ENCODE data around the gene ACBD4.

Gene ACBD4

DNA sequence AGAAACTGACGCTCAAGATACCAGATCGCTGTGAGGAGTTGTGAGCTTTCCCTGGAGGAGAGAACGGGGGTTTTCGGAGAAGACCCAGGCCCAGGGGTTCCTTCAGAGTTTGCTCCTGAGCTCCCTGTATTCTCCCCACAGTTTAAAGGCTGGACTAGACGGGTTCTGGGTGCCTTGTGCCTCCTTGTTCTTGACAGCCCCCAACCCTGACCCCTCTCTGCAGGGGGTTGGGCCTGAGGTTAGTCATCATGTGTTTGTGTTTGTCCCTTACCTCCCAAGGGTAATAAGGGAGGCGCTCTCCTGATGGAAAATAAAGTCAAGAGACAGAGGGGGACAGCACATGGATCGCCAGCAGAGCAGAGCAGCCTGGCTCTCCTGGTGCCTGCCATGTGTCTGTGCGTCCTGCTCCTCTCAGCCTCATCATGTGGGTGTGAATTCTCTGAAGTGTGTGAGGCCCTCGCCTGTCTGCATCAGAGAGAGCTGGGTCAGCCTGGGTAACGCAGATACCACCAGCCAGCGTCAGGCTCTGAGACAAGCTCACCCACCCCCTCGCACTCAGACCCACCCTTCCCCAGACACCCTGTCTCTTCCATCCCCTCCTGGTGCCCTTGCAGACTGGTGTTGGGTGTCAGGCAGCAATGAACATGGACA lies 34.9 kb downstream of the ACBD4 start:
- DNase-seq (no peak), ATAC-seq (replicated peaks) (peak; percentile 20)
- Mint-ChIP-seq H3K27me3 (no peaks in the 10 kb centered on the region), H3K27ac (peak overlapping the region; percentile 56 to 80), H3K9me3 (no peaks in the 10 kb centered on the region), H3K4me1 (ENCODE audit: low read depth in 2 of 2) (peaks cover 14 to 16% of the 10 kb centered on the region in 2 donors), H3K36me3 (ENCODE audit: insufficient read depth) (peaks cover 6% of the 10 kb centered on the region), H3K4me3 (peak overlapping the region in 1 of 2 donors; percentile 41)

DNA sequence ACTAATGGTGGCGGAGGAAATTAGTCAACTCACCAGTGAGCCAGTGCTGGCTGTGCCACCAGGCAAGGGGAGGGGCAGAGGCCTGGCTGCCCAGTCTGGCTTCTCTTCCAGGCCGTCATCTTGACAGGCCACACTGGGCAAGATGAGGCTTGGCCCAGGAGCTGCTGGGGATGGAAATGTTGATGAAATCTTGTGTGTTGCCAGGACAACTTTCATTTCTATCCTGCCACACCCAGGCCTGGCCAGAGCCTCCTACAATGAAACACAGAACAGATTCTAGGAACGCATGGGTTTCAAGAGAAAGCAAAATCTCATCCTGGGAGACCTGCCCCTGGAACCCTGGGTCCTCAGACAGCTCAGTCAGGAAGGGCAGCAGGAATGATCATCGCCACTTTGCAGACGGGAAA lies 35.4 kb downstream of the ACBD4 start:
- Mint-ChIP-seq H3K36me3 (ENCODE audit: insufficient read depth) (peaks cover 5% of the 10 kb centered on the region), H3K27me3 (no peaks in the 10 kb centered on the region), H3K4me3 (peak overlapping the region; percentile 41 to 51), H3K9me3 (no peaks in the 10 kb centered on the region), H3K4me1 (ENCODE audit: low read depth in 2 of 2) (peaks cover 13 to 16% of the 10 kb centered on the region in 2 donors), H3K27ac (peak overlapping the region; percentile 56 to 80)
- no peak for DNase-seq
- ATAC-seq (replicated peaks): no peak

DNA sequence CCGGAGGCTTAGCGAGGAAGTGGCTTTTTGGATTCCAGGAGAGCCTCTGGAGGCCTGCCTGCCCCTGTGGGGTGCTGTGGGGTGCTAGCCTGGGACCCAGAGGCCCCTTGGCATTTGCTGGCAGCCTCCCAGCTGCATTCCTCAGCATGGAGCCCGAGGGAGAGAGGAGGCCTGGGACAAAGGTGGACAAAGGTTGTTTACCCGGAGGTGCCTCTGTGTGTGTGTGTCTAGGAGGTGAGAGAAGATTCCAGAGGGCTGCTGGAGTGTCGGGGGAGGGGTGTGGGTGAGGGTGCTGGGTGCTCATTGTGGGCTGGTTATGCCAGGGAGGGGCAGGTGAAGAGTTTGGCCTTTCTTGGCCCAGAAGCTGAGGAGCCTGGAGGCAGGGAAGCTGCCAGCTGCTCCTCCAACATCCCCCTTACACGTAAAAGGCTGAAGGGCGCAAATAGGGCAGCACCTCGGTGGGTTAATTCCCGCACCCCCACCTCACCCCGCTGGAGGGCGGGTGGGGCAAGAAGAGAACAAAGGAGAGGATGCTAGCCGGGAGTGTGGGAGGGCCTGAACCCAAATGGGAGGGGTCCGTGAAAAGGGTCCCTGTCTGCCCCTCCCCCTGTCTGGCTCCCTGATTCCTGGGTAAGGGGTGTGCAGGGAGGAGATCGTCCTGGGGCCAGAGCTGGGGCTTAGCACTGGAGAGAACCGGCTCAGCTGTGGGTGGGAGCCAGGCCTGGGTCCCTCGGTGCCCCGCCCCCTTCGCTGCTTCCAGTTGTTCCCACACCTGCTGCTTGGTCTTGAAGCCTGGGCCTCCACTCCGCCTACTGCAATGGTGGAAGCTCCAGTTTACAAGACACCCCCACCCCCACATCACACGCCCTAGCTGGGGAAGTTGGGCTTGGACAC lies 36.1 kb downstream of the ACBD4 start:
- Mint-ChIP-seq H3K9me3 (no peaks in the 10 kb centered on the region), H3K27ac (peak overlapping the region; percentile 56 to 92), H3K4me1 (ENCODE audit: low read depth in 2 of 2) (peaks cover 13 to 16% of the 10 kb centered on the region in 2 donors), H3K27me3 (no peaks in the 10 kb centered on the region), H3K4me3 (peak overlapping the region; percentile 41 to 72), H3K36me3 (ENCODE audit: insufficient read depth) (peaks cover 3% of the 10 kb centered on the region)
- ATAC-seq (replicated peaks) (no peak), DNase-seq (no peak)

DNA sequence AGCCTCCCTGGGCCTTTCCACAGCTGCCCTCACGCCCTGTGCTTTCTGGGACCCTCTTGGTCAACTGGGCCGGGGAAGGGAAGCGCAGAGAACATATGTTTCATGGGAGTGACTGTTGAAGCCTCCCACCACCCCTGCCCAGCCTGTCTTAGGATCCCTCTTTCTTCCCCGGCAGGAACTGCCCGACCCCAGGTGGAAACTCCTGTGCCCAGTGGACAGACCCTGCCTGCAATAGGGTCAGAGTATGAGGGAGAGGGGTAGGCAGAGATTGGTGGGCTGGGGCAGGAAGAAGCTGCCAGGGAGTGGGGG lies 36.7 kb downstream of the ACBD4 start:
- peaks cover 13 to 16% of the 10 kb centered on the region in 2 donors for H3K4me1 Mint-ChIP-seq (ENCODE audit: low read depth in 2 of 2)
- peak overlapping the region in 1 of 2 donors; percentile 72 for H3K4me3 Mint-ChIP-seq
- H3K9me3 Mint-ChIP-seq: no peaks in the 10 kb centered on the region
- no peak for ATAC-seq (replicated peaks)
- H3K27me3 Mint-ChIP-seq: no peaks in the 10 kb centered on the region
- no peak for DNase-seq
- peak overlapping the region; percentile 56 to 92 for H3K27ac Mint-ChIP-seq
- H3K36me3 Mint-ChIP-seq (ENCODE audit: insufficient read depth): peaks cover 3% of the 10 kb centered on the region

DNA sequence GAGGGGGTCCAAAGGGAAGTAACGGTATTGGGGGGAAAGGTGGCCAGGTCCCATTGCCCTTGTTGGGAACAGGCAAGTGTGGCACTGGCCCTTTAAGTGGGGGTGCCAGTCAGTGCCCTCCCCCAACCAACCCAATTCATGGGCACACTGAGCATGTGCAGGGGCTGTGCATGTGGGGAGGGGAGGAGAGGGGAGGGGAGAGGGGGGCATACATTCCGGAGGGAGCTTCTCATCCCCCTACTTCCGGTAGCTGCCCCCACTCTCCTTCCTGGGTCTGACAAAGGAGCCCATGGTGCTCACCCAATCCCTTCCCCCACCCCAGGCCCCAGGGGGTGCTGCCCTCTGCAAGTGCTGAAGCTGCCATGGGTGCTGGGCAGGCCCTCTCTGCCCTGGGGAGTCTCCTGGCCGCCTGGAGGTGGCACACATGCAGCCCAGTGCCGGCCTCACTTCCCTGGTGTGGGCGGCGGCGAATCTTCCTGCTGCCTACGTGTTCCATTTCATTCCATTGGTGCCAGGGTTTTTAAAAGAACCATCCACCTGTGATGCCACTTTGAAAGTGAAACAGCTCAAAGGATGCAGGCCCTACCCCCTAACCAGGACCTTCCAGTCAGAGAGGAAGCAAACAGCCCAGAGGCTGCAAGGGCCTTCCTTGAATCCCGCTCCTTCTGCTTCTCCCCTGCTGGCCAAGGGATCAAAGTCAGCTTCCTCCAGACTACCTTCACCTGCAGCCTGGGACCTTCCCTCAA lies 37.2 kb downstream of the ACBD4 start:
- Mint-ChIP-seq H3K27me3 (no peaks in the 10 kb centered on the region), H3K27ac (peak overlapping the region; percentile 88 to 92), H3K4me3 (peak overlapping the region; percentile 69 to 72), H3K9me3 (no peaks in the 10 kb centered on the region), H3K4me1 (ENCODE audit: low read depth in 2 of 2) (peaks cover 13 to 16% of the 10 kb centered on the region in 2 donors), H3K36me3 (ENCODE audit: insufficient read depth) (peaks cover 3% of the 10 kb centered on the region)
- ATAC-seq (replicated peaks) (peak; percentile 77), DNase-seq (peak; percentile 17 to 25 (median 23))

DNA sequence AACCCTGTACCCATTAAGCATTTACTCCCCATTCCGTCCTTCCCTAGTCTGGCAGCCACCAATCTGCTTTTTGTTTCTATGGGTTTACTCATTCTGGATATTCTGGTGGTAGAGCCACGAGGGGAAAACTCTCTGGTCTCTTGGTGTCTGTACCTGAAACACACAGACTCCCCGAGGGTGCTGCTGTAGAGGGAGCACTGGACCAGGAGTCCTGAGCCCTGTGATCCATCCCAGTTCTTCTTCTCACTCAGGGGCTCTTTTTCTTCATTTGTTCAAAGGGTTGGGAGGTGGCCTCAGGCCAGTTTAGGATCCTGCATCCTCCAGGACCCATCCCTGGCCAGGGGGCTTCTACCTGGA lies 40.2 kb downstream of the ACBD4 start:
- Mint-ChIP-seq H3K4me3 (no peak overlapping the region), H3K27ac (no peak overlapping the region), H3K4me1 (ENCODE audit: low read depth in 2 of 2) (peaks cover 12 to 13% of the 10 kb centered on the region in 2 donors), H3K36me3 (ENCODE audit: insufficient read depth) (peaks cover 3% of the 10 kb centered on the region), H3K27me3 (no peaks in the 10 kb centered on the region), H3K9me3 (no peaks in the 10 kb centered on the region)
- DNase-seq (no peak), ATAC-seq (replicated peaks) (no peak)

DNA sequence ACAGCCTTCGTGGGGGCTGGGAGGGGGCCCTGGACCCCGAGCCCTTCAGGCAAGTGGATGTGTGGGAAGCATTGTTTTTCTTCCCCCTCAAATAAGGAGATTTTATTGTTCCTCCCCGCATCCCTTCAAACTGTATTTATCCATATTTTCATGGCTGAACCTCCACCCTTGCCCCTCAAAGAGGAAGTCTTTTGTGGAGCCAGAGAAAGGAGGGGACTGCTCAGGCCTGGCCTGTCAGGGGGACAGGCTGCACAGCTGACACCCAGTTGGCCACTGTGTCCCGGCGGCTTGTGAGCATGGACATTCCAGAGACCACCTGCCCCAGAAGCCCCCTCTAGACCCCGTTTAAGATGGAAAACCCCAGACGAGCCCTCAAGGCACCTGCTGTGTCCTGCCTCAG lies 42.1 kb downstream of the ACBD4 start:
- no peak for DNase-seq
- no peak overlapping the region for H3K27ac Mint-ChIP-seq
- H3K4me1 Mint-ChIP-seq (ENCODE audit: low read depth in 2 of 2): peaks cover 6% of the 10 kb centered on the region in 2 donors
- no peak for ATAC-seq (replicated peaks)
- peaks cover 3% of the 10 kb centered on the region for H3K36me3 Mint-ChIP-seq (ENCODE audit: insufficient read depth)
- no peaks in the 10 kb centered on the region for H3K9me3 Mint-ChIP-seq
- H3K27me3 Mint-ChIP-seq: no peaks in the 10 kb centered on the region
- no peak overlapping the region for H3K4me3 Mint-ChIP-seq

DNA sequence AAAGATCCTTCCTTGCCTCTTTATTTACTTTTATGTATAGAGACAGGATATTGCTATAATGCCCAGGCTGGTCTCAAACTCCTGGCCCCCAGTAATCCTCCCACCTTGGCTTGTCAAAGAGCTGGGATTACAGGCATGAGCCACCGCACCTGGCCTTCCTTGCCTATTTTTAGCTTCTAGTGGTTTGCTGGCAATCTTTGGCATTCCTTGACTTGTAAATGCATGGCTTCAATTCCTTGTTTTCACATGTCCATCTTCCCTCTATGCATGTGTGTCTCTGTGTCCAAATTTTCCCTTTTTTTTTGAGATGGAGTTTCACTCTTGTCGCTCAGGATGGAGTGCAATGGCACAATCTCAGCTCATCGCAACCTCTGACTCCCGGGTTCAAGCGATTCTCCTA lies 48.7 kb downstream of the ACBD4 start:
- Mint-ChIP-seq H3K4me3 (no peak overlapping the region), H3K27me3 (no peaks in the 10 kb centered on the region), H3K27ac (no peak overlapping the region), H3K4me1 (ENCODE audit: low read depth in 2 of 2) (no peaks in the 10 kb centered on the region), H3K36me3 (ENCODE audit: insufficient read depth) (no peaks in the 10 kb centered on the region), H3K9me3 (no peaks in the 10 kb centered on the region)
- DNase-seq (no peak), ATAC-seq (replicated peaks) (no peak)

DNA sequence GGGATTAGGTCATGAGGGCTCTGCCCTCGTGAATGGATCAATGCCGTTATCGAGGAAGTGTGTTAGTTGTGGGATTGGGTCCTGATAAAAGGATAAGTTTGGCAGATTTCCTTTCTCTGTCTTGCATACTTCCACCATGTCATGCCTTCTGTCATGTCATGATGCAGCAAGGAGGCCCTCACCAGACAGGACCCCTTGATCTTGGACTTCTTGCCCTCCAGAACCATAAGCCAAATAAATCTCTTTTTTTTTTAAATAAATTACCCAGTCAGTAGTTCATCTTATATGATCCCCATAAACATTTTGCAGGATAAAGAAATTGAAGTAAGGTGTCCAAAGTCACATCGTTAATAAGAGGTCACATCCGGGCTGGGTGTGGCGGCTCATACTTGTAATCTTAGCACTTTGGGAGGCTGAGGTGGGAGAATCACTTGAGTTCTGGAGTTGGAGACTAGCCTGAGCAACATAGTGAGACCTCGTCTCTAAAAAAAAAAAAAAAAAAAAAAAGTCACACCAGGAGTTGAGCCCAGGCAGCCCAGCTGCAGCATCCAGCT lies 51.4 kb downstream of the ACBD4 start:
- Mint-ChIP-seq H3K36me3 (ENCODE audit: insufficient read depth) (no peaks in the 10 kb centered on the region), H3K27ac (no peak overlapping the region), H3K4me1 (ENCODE audit: low read depth in 2 of 2) (no peaks in the 10 kb centered on the region)

DNA sequence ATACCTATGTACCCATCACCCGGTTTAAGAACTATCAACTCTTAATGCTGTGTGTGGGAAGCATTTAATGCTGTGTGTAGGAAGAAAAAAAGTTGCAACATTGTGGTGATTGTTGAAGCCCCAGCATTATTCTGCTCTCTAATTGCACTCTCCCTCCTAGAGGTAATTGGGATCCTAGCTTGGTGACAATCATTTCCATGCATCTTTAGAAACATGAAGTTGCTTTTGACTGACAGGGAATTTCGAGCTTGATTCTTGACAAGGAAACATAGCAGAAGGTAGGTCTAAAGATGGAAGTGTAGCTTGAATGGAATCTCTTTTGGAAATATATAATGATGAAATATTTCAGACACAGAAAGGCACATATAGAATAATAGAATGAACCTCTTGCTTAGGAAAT lies 53.5 kb downstream of the ACBD4 start:
- no peaks in the 10 kb centered on the region for H3K36me3 Mint-ChIP-seq (ENCODE audit: insufficient read depth)
- H3K4me3 Mint-ChIP-seq: no peak overlapping the region
- H3K9me3 Mint-ChIP-seq: no peaks in the 10 kb centered on the region
- no peaks in the 10 kb centered on the region for H3K4me1 Mint-ChIP-seq (ENCODE audit: low read depth in 2 of 2)
- no peaks in the 10 kb centered on the region for H3K27me3 Mint-ChIP-seq
- DNase-seq: no peak
- no peak overlapping the region for H3K27ac Mint-ChIP-seq
- no peak for ATAC-seq (replicated peaks)

More for the DNA sequence above, 51.4 kb downstream of the ACBD4 start:
- Mint-ChIP-seq H3K4me3 (no peak overlapping the region), H3K9me3 (no peaks in the 10 kb centered on the region), H3K27me3 (no peaks in the 10 kb centered on the region)
- DNase-seq (no peak), ATAC-seq (replicated peaks) (no peak)

DNA sequence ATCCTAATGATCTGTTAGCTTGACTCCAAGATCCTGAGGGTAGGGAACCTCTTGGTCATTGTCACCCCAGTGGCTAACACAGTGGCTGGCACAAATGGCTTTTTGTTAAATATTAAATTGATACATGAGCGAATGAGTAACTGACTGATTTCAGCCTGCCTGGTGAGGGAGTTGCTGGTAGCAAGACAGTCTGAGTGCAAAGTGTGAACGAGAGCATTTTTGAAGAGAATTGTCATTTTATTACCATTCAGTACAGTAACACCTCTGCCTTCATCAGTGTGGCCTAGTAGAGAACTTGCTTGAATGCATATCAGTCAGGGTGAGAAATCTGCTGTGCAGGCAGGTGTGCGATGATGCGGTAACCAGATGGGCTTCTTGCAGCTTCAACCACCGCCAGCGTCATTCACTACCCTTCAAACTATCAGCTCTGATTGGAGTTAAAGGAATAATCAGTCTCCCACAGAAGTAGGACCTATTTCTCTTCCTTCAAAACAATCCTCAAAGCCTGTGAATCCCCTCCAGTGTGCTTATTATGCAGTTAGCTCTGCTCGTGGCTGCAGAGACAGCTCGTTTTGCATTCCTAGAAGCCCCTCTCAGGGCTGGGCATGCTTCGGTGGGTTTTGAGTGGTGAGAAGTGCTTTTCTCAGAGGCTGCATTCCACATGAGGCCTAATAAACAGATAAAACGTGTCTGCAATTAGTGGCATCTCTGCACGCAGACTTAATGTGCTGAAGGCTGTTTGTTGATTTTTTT lies 55.2 kb downstream of the ACBD4 start:
- no peaks in the 10 kb centered on the region for H3K36me3 Mint-ChIP-seq (ENCODE audit: insufficient read depth)
- H3K9me3 Mint-ChIP-seq: no peaks in the 10 kb centered on the region
- H3K4me3 Mint-ChIP-seq: no peak overlapping the region
- H3K27me3 Mint-ChIP-seq: no peaks in the 10 kb centered on the region
- ATAC-seq (replicated peaks) (no peak), DNase-seq (no peak)
- no peaks in the 10 kb centered on the region for H3K4me1 Mint-ChIP-seq (ENCODE audit: low read depth in 2 of 2)
- no peak overlapping the region for H3K27ac Mint-ChIP-seq

Measured in effector memory CD8-positive, alpha-beta T cell (primary cell).